Measurements from ENCODE around the gene DNAH3. TPM values are rescaled to one million over a fixed set of nuclear protein-coding genes. Genes with fewer than 3 reads are reported as not detected.
"Not testable (repeated sequence)": the region's sequence is repeated elsewhere in the genome, so short reads cannot be mapped to it uniquely, and the experiment has no call there.

Gene DNAH3
- total RNA-seq, 1 donor, result not detected

DNA sequence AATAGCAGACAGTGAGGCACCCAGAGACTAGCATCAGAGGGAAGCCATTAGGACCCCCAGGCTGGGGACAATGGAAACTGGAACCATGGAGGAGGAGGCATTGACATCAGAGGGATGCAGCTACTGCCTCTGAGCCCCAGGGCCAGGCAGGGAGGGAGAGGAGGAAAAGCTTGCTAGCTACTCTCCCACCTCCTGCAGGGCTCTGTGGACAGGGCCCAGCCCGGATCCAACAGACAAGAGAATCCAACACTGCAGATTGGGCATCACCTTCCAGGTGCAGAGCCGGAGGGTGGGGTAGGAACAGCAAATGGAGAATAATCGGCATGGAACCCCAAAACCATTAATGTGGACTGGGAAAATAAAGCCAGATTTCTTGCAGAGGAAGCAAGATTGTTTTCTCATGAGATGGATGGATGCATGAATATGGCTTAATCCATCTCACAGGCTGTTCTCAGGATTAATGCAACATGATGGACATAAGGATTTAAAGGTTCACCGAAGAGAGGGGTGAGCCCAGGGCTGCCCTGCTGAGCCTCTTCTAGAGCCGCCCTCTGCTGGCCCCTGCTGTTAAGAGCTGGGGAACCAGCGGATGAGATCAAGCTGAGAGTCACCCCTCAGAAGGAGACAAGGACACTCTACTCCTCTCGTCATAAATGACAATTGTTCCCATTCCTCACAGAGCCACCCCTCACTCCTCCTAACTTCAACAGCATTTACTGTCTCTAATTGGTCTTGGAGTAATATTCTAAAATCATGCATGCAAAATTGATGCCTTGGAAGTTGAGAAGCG, 48.8 kb downstream of the DNAH3 start:
- Histone ChIP-seq H4K20me1 (ENCODE audit: insufficient read depth, low read length) (no peaks in the 10 kb centered on the region), H3K4me3 (ENCODE audit: insufficient read depth, low read length) (no peak overlapping the region), H3K36me3 (ENCODE audit: insufficient read depth, low read length) (no peaks in the 10 kb centered on the region), H3K27me3 (ENCODE audit: insufficient read depth, low read length) (no peaks in the 10 kb centered on the region), H3K9me3 (ENCODE audit: low read depth, low read length) (no peaks in the 10 kb centered on the region), H2AFZ (ENCODE audit: low read length) (peak overlapping the region; percentile 55), H3K4me1 (ENCODE audit: insufficient read depth, low read length) (peaks cover 33% of the 10 kb centered on the region), H3K27ac (ENCODE audit: low read depth, low read length) (no peak overlapping the region), H3K79me2 (ENCODE audit: insufficient read depth, low read length) (no peaks in the 10 kb centered on the region), H3K4me2 (ENCODE audit: insufficient read depth, low read length) (no peak overlapping the region)
- DNase-seq (ENCODE audit: insufficient read length, low spot score, missing footprints), result peak; percentile 41
- TF ChIP-seq, protein P1, sequence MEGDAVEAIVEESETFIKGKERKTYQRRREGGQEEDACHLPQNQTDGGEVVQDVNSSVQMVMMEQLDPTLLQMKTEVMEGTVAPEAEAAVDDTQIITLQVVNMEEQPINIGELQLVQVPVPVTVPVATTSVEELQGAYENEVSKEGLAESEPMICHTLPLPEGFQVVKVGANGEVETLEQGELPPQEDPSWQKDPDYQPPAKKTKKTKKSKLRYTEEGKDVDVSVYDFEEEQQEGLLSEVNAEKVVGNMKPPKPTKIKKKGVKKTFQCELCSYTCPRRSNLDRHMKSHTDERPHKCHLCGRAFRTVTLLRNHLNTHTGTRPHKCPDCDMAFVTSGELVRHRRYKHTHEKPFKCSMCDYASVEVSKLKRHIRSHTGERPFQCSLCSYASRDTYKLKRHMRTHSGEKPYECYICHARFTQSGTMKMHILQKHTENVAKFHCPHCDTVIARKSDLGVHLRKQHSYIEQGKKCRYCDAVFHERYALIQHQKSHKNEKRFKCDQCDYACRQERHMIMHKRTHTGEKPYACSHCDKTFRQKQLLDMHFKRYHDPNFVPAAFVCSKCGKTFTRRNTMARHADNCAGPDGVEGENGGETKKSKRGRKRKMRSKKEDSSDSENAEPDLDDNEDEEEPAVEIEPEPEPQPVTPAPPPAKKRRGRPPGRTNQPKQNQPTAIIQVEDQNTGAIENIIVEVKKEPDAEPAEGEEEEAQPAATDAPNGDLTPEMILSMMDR (IDR thresholded peaks at IDR 0.05; ENCODE audit: extremely low read depth, low read depth, low read length), result peak; percentile 50

DNA sequence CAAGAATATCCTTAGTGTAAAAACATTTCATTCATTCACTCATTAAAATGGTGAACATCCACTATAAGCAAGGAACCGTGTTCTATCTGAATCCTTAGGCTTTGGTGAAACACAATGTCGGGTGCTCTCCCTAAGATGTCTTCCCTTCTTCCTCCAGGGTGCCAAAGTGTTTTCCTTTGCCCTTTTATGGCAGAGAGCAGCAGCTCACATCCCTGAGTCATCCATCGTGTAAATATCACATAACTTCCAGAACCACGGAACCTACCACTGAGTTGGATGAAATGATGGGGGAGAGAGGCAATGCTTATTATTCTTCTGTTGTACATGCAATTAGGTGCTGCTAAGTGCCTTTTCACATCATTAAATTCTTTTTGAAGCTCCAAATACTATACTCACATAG, 50.2 kb downstream of the DNAH3 start:
- H3K27ac ChIP-seq (ENCODE audit: low read depth, low read length), result peak overlapping the region; percentile 42
- DNase-seq (ENCODE audit: insufficient read length, low spot score, missing footprints), result peak; percentile 56

DNA sequence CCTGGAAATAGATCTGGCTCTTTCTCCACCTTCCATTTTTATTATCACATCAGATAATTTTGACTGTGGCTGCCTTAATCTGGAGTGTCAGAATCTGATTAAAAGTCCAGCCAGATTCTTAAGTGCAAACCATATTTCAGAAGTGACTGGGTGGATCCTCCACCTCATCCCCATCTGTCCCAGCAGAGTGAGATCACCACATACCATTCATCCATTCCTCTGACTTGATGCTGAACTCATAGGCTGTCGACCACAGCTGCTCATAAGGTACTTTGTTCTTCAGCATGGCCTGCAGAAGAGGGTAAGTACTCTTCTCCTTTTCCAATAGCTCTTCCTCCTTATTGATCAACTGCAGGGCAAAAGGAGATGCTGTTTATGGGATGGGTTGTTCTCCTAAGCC, 53.5 kb downstream of the DNAH3 start:
- peak; percentile 29 for DNase-seq (ENCODE audit: insufficient read length, low spot score, missing footprints)
- TF ChIP-seq, protein P1 (IDR thresholded peaks at IDR 0.05; ENCODE audit: extremely low read depth, low read depth, low read length), result no peak
- peak overlapping the region; percentile 18 for H3K4me2 ChIP-seq (ENCODE audit: insufficient read depth, low read length)
- H3K27me3 ChIP-seq (ENCODE audit: insufficient read depth, low read length), result no peaks in the 10 kb centered on the region
- H3K4me3 ChIP-seq (ENCODE audit: insufficient read depth, low read length), result no peak overlapping the region
- no peaks in the 10 kb centered on the region for H3K9me3 ChIP-seq (ENCODE audit: low read depth, low read length)
- no peaks in the 10 kb centered on the region for H3K79me2 ChIP-seq (ENCODE audit: insufficient read depth, low read length)
- H3K4me1 ChIP-seq (ENCODE audit: insufficient read depth, low read length), result peaks cover 18% of the 10 kb centered on the region
- no peak overlapping the region for H3K27ac ChIP-seq (ENCODE audit: low read depth, low read length)
- H4K20me1 ChIP-seq (ENCODE audit: insufficient read depth, low read length), result no peaks in the 10 kb centered on the region
- no peaks in the 10 kb centered on the region for H3K36me3 ChIP-seq (ENCODE audit: insufficient read depth, low read length)
- H2AFZ ChIP-seq (ENCODE audit: low read length), result peak overlapping the region; percentile 45

More for the DNA sequence above, 50.2 kb downstream of the DNAH3 start:
- Histone ChIP-seq H2AFZ (ENCODE audit: low read length) (peak overlapping the region; percentile 94), H3K27me3 (ENCODE audit: insufficient read depth, low read length) (no peaks in the 10 kb centered on the region), H3K4me2 (ENCODE audit: insufficient read depth, low read length) (peak overlapping the region; percentile 49), H3K79me2 (ENCODE audit: insufficient read depth, low read length) (no peaks in the 10 kb centered on the region), H4K20me1 (ENCODE audit: insufficient read depth, low read length) (no peaks in the 10 kb centered on the region), H3K4me1 (ENCODE audit: insufficient read depth, low read length) (peaks cover 34% of the 10 kb centered on the region), H3K4me3 (ENCODE audit: insufficient read depth, low read length) (no peak overlapping the region), H3K9me3 (ENCODE audit: low read depth, low read length) (no peaks in the 10 kb centered on the region), H3K36me3 (ENCODE audit: insufficient read depth, low read length) (no peaks in the 10 kb centered on the region)
- TF ChIP-seq, protein P1 (IDR thresholded peaks at IDR 0.05; ENCODE audit: extremely low read depth, low read depth, low read length), result no peak

DNA sequence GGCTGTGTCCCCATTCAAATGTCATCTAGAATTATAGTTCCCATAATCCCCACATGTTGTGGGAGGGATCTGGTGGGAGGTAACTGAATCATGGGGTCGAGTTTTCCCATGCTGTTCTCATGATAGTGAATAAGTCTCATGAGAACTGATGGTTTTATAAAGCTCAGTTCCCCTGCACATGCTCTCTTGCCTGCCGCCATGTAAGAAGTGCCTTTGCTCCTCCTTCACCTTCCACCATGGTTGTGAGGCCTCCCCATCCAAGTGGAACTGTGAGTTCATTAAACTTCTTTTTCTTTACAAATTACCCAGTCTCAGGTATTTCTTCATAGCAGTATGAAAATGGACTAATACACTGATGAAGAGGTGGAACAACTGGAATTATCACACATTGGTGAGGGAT, 55.9 kb downstream of the DNAH3 start:
- peaks cover 11% of the 10 kb centered on the region for H3K4me1 ChIP-seq (ENCODE audit: insufficient read depth, low read length)
- not testable (repeated sequence) for H3K27me3 ChIP-seq (ENCODE audit: insufficient read depth, low read length); DNase-seq (ENCODE audit: insufficient read length, low spot score, missing footprints)

More for the DNA sequence above, 55.9 kb downstream of the DNAH3 start:
- H3K4me3 ChIP-seq (ENCODE audit: insufficient read depth, low read length); H2AFZ ChIP-seq (ENCODE audit: low read length); H3K27ac ChIP-seq (ENCODE audit: low read depth, low read length); H3K36me3 ChIP-seq (ENCODE audit: insufficient read depth, low read length); H3K9me3 ChIP-seq (ENCODE audit: low read depth, low read length); H4K20me1 ChIP-seq (ENCODE audit: insufficient read depth, low read length); H3K4me2 ChIP-seq (ENCODE audit: insufficient read depth, low read length); H3K79me2 ChIP-seq (ENCODE audit: insufficient read depth, low read length): not testable (repeated sequence)

Measured in osteoblast (primary cell).